Astrocyte (in vitro differentiated cells and primary cell): ENCODE measurements around the gene LAYN. TPM values are rescaled to one million over a fixed set of nuclear protein-coding genes. Genes with fewer than 3 reads are reported as not detected.

Source experiments
- DNase-seq: peaks from one replicate; pipeline ENCODE4 v3.0.0-alpha.2; 2010; ENCODE audit warnings: low read depth
- FAIRE-seq: peaks from 2 replicates; lab custom pipeline; 2011; peaks lifted over from hg19 to GRCh38; lab: Jason Lieb, UNC
- H2AFZ ChIP-seq: 2 replicates; pipeline ENCODE4 v1.6.0; 2012; ENCODE audit warnings: low read depth, low read length, inconsistent platforms
- H3K27ac ChIP-seq: 2 replicates; pipeline ENCODE4 v1.5.1; 2011; ENCODE audit warnings: low read depth, low read length, inconsistent platforms
- H3K27me3 ChIP-seq: 2 replicates; pipeline ENCODE4 v1.6.0; 2011; ENCODE audit warnings: low read length, inconsistent platforms; ENCODE audit not compliant: insufficient read depth
- H3K36me3 ChIP-seq: 2 replicates; pipeline ENCODE4 v1.5.1; 2011; ENCODE audit warnings: low read length, inconsistent platforms; ENCODE audit not compliant: insufficient read depth
- H3K4me1 ChIP-seq: 2 replicates; pipeline ENCODE4 v1.5.1; 2011; ENCODE audit warnings: low read length, inconsistent platforms; ENCODE audit not compliant: insufficient read depth
- H3K4me2 ChIP-seq: 2 replicates; pipeline ENCODE4 v1.6.0; 2012; ENCODE audit warnings: low read length, inconsistent platforms
- H3K4me3 ChIP-seq: 2 replicates; pipeline ENCODE4 v1.5.1; 2011; ENCODE audit warnings: low read depth, mild to moderate bottlenecking, low read length, inconsistent platforms; ENCODE audit not compliant: insufficient read depth
- H3K79me2 ChIP-seq: 2 replicates; pipeline ENCODE4 v1.6.0; 2012; ENCODE audit warnings: mild to moderate bottlenecking, low read length, inconsistent platforms; ENCODE audit not compliant: insufficient read depth
- H3K9ac ChIP-seq: 2 replicates; pipeline ENCODE4 v1.6.0; 2012; ENCODE audit warnings: mild to moderate bottlenecking, low read length, inconsistent platforms
- H3K9me3 ChIP-seq: 2 replicates; pipeline ENCODE4 v1.5.1; 2012; ENCODE audit warnings: low read depth, mild to moderate bottlenecking, low read length, inconsistent platforms; ENCODE audit not compliant: insufficient read depth
- H4K20me1 ChIP-seq: 2 replicates; pipeline ENCODE4 v1.6.0; 2012; ENCODE audit warnings: low read length, inconsistent platforms; ENCODE audit not compliant: insufficient read depth
- H3K27ac Mint-ChIP-seq: one replicate; pipeline ENCODE4 v1.8.0; 2021; ENCODE audit warnings: mild to moderate bottlenecking, mixed read lengths; ENCODE audit not compliant: unreplicated experiment
- H3K27me3 Mint-ChIP-seq: one replicate; pipeline ENCODE4 v1.8.0; 2021; ENCODE audit warnings: low read depth, mixed read lengths; ENCODE audit not compliant: unreplicated experiment
- H3K36me3 Mint-ChIP-seq: one replicate; pipeline ENCODE4 v1.8.0; 2021; ENCODE audit warnings: low read depth, mixed read lengths; ENCODE audit not compliant: unreplicated experiment
- H3K4me1 Mint-ChIP-seq: one replicate; pipeline ENCODE4 v1.8.0; 2021; ENCODE audit warnings: low read depth, mixed read lengths; ENCODE audit not compliant: unreplicated experiment
- H3K4me3 Mint-ChIP-seq: one replicate; pipeline ENCODE4 v1.8.0; 2021; ENCODE audit warnings: mild to moderate bottlenecking, moderate library complexity, mixed read lengths; ENCODE audit not compliant: unreplicated experiment
- H3K9me3 Mint-ChIP-seq: one replicate; pipeline ENCODE4 v1.8.0; 2021; ENCODE audit warnings: mild to moderate bottlenecking, mixed read lengths; ENCODE audit not compliant: unreplicated experiment
- CTCF ChIP-seq: IDR thresholded peaks from 2 replicates; pipeline ENCODE4 v1.5.1; 2011; ENCODE audit warnings: low read depth, mild to moderate bottlenecking, inconsistent platforms, low read length, moderate library complexity; ENCODE audit not compliant: insufficient read depth
- EZH2 ChIP-seq: IDR thresholded peaks from 2 replicates; pipeline ENCODE4 v1.6.1; 2012; ENCODE audit warnings: mild to moderate bottlenecking, low read length, inconsistent platforms; ENCODE audit not compliant: insufficient read depth
- total RNA-seq: library from RNA; stranded (reverse); gene quantifications from 2 replicates; pipeline ENCODE4 v1.2.1, GENCODE V29; 2021

The LAYN gene
- total RNA-seq, 1 donor from 2014 or later = 54.5 TPM

DNA sequence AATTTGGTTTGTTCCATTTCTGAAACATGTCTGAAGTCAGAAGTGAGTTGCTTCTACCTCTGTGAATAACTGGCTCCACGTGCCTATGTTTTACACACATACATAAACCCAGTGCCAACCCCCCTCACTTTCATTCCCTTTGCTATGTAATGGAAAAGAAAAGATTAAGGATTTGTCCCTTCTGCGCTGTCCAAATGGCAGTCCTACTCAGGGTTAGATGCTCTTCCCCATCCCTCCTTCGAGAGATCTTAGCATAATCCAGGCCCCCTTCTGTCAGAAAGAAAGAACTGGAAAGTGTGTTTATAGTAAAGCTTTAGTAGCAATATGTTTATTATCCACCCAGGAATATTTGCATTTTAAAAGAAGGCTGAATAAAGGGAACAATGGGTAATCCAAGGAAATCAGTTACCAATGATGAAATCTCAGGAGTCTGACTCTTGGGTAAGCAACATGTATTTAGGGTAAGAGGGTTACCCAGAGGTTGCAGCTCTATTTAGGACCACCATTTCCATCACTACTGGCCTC, 3.1 kb upstream of the LAYN start:
- no peak overlapping the region for H3K4me2 ChIP-seq
- H3K27ac Mint-ChIP-seq = no peak overlapping the region
- H3K9me3 ChIP-seq = no peaks in the 10 kb centered on the region
- H3K4me3 Mint-ChIP-seq = no peak overlapping the region
- peaks cover 21% of the 10 kb centered on the region for H3K4me1 ChIP-seq
- peaks cover 5% of the 10 kb centered on the region for H4K20me1 ChIP-seq
- FAIRE-seq = no peak
- H3K27me3 Mint-ChIP-seq = no peaks in the 10 kb centered on the region
- H2AFZ ChIP-seq = no peak overlapping the region
- DNase-seq = no peak
- H3K27ac ChIP-seq = no peak overlapping the region
- no peaks in the 10 kb centered on the region for H3K36me3 Mint-ChIP-seq
- no peaks in the 10 kb centered on the region for H3K27me3 ChIP-seq
- TF ChIP-seq EZH2 = no peak
- no peak for TF ChIP-seq CTCF
- peaks cover 15% of the 10 kb centered on the region for H3K4me1 Mint-ChIP-seq
- no peaks in the 10 kb centered on the region for H3K36me3 ChIP-seq
- peaks cover 3% of the 10 kb centered on the region for H3K9me3 Mint-ChIP-seq
- H3K4me3 ChIP-seq = no peak overlapping the region
- no peak overlapping the region for H3K9ac ChIP-seq
- peaks cover 7% of the 10 kb centered on the region for H3K79me2 ChIP-seq

- no peaks in the 10 kb centered on the region for H3K27me3 ChIP-seq
- peaks cover under 1% of the 10 kb centered on the region for H3K36me3 Mint-ChIP-seq
- no peak overlapping the region for H3K4me2 ChIP-seq
- no peak overlapping the region for H3K4me3 Mint-ChIP-seq
- H3K9me3 ChIP-seq = no peaks in the 10 kb centered on the region
- H3K79me2 ChIP-seq = peaks cover 17% of the 10 kb centered on the region
- peaks cover 25% of the 10 kb centered on the region for H3K4me1 ChIP-seq
- no peak overlapping the region for H3K27ac Mint-ChIP-seq
- peaks cover 10% of the 10 kb centered on the region for H4K20me1 ChIP-seq
- H3K4me3 ChIP-seq = no peak overlapping the region
- FAIRE-seq = no peak
- H3K27me3 Mint-ChIP-seq = no peaks in the 10 kb centered on the region
- peaks cover 14% of the 10 kb centered on the region for H3K4me1 Mint-ChIP-seq
- TF ChIP-seq EZH2 (no peak), CTCF (no peak)
- H3K9me3 Mint-ChIP-seq = peaks cover 3% of the 10 kb centered on the region
- H3K9ac ChIP-seq = no peak overlapping the region
- DNase-seq = no peak
- no peaks in the 10 kb centered on the region for H3K36me3 ChIP-seq
- H2AFZ ChIP-seq = no peak overlapping the region
- no peak overlapping the region for H3K27ac ChIP-seq
Measured at GRCh38 chr11:111538407-111539114, 2.0 kb upstream of the LAYN start.
